GM21737 (cell line): ENCODE measurements around the gene BZW2.

Source experiments
- ATAC-seq: cut with Tn5 transposase; IDR thresholded peaks from one replicate; pipeline ENCODE4 v1.9.1; 2021; ENCODE audit warnings: mild to moderate bottlenecking, moderate library complexity; ENCODE audit not compliant: unreplicated experiment

BZW2 gene

GRCh38 chr7:16645593-16646471 lies at the start of gene BZW2, which contains the start of gene ANKMY2:
TSS of gene BZW2 (plus strand) at chr7:16646181. CDS start at chr7:16665444, 19,263 bp downstream.
TSS of gene ANKMY2 (minus strand) at chr7:16645754. CDS start at chr7:16645573, 181 bp downstream.
- ATAC-seq = peak; percentile 99

GRCh38 chr7:16598015-16598414 lies 48.0 kb upstream of the BZW2 start:
- no peak for ATAC-seq

DNA sequence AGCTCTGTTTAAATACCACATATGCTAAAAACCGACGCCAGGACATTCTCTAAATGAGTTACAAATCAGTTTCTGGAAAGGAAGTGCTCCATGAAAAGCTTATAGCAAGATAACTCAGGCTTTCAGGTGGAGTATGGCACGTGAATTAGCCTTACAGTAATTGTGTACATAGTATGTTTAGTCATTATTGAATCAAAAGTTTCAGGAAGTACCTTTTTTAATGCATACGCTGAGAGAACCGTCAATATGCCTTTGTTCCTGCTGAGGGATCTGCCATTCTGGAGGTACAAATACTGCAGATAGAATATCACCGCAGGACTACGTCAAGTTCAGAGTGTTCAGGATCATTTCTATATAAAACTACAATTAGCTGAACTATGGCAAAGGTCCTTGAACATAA lies 46.1 kb upstream of the BZW2 start:
- no peak for ATAC-seq

DNA sequence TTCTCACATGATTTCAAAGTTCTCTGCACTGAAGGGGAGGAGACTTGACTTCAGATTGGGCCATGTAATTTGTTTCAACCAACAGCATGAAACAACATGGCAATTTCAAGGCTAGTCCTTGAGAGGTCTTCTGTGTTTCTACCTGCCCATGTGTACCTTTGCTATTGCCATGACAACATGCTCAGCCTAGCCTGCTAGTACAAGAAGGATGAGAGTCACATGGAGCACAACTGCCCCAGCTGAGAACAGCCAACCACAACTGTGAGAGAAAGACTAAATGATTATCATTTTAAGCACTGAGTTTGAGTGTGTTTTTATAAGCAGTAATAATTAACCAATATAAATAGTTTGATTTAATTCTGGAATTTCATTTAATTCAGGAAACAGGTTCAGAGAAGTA lies 42.3 kb upstream of the BZW2 start:
- ATAC-seq = no peak

DNA sequence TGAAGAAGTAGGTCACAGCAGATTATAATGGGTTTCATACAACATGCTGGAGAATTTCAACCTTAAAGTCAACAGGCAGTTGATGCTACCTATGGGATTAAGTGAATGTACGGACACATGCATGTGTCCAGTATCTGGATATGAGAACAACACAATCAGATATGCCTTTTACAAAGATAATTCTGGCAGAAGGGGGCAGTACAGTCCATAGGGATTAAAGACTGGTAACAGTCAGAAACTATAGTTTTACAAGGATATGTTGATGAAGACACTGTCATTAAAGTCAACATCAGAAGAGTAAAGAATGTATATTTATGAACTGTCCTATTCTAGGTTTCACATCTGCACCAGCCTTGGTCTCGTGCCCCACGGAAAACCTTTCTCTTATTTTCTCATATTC lies 41.9 kb upstream of the BZW2 start:
- no peak for ATAC-seq

GRCh38 chr7:16606704-16607103 lies 39.3 kb upstream of the BZW2 start:
- no peak for ATAC-seq

GRCh38 chr7:16609842-16610450 lies 36.0 kb upstream of the BZW2 start:
- peak; percentile 67 for ATAC-seq

GRCh38 chr7:16611711-16612110 lies 34.3 kb upstream of the BZW2 start:
- no peak for ATAC-seq

- ATAC-seq = no peak
Measured at GRCh38 chr7:16615228-16615627, 30.8 kb upstream of the BZW2 start.

- ATAC-seq = no peak
Measured at GRCh38 chr7:16616122-16616521, 29.9 kb upstream of the BZW2 start.

DNA sequence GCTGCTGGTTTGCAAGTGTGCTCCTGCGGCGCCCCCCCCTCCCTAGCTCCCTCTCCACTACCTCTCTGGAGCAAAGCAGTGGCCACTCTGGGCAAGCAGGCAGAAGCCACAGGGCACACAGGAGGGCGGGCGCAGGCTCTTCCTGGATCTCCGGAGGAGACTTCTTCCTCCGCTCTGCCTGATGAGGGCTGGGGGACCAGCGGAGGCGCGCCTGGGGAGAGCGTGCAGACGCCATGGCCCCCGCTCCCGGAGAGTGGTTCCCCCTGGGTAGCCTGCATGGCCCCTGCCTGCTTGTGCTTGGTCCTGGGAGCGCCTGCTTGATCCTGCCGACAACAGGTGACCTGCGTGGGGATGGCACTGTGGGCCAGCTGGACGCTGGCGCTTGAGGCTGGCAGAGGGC lies 29.4 kb upstream of the BZW2 start:
- ATAC-seq = no peak

GRCh38 chr7:16619979-16620408 lies 26.0 kb upstream of the BZW2 start:
- ATAC-seq = peak; percentile 60

- ATAC-seq = no peak
Measured at GRCh38 chr7:16626388-16626787, 19.6 kb upstream of the BZW2 start.

GRCh38 chr7:16627236-16627635 lies 18.7 kb upstream of the BZW2 start:
- ATAC-seq = no peak

GRCh38 chr7:16630654-16631053 lies 15.3 kb upstream of the BZW2 start:
- no peak for ATAC-seq

GRCh38 chr7:16634271-16634738 lies 11.7 kb upstream of the BZW2 start:
- no peak for ATAC-seq

GRCh38 chr7:16636555-16637101 lies 9.4 kb upstream of the BZW2 start:
- ATAC-seq = no peak

- ATAC-seq = no peak
Measured at GRCh38 chr7:16637379-16637778, 8.6 kb upstream of the BZW2 start.

DNA sequence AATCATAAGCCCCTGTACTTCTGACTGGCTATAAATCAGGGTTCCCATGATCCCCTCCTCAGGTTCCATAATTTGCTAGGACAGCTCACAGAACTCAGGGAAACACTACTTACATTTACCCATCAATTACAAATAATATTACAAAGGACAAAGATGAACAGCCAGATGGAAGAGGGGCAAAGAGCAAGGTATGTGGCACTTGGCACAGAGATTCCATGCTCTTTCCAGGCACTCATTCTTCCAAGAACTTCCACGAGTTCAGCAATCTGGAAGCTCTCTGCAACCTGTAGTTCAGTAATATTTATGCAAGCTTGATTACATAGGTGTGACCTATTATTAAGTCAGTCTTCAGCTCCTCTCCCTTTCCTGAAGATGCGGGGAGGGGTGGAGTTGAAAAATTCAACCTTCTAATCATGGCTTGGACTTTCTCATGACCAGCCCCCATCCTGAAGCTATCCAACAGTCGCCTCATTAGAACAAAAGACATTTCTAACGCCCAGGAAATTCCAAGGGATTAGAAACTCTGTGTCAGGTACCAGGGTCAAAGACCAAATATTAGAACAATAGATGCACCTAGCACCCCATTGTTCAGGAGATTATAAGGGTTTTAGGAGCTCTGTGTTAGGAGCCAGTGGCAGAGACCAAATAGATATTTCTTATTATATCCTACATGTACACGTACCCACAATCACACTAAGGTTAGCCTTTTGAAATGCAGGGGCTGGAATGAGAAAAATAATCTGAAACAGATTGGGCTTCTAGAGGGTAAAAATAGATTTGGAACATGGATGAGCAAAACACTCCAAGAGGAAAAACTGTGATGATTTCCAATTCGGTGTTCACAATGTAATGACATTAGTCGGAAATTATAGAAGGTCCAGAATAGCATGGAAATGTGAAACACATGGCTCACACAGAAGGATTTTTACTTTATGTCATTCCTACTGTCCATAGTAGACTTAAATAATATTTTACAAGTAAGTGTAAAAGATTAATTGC lies 7.4 kb upstream of the BZW2 start:
- no peak for ATAC-seq

DNA sequence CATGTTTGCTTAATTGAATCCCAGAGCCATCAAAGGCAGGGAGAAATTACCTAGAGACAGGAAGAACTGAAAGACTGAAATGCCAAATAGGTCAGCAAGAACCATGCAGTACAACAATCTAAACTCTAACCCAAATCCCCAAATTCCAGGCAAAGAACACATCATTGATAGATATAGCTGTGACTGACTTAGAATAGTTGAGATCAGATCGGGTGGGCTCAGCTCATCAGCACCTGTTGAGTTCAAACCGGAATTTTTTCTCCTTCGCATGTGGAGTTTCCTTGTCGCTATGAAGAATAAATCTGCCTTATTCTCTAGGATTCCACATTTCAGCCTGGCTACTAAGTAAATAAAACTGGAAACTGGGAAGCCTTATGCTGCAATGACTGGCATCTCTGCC lies 1.8 kb upstream of the BZW2 start:
- ATAC-seq = no peak
